Osteoblast (primary cell): ENCODE measurements around the gene ULK4. TPM values are rescaled to one million over a fixed set of nuclear protein-coding genes. Genes with fewer than 3 reads are reported as not detected.

Experiments
- DNase-seq: peaks from one replicate; pipeline ENCODE4 v3.0.0; 2011; ENCODE audit warnings: low spot score, mixed read lengths; ENCODE audit not compliant: insufficient read length; ENCODE audit errors: missing footprints
- H2AFZ ChIP-seq: 2 replicates; pipeline ENCODE4 v1.6.0; 2011; ENCODE audit warnings: mild to moderate bottlenecking, low read length
- H3K27ac ChIP-seq: 2 replicates; pipeline ENCODE4 v1.5.1; 2011; ENCODE audit warnings: mild to moderate bottlenecking, low read depth, low read length, moderate library complexity
- H3K27me3 ChIP-seq: 2 replicates; pipeline ENCODE4 v1.6.0; 2012; ENCODE audit warnings: mild to moderate bottlenecking, control low read depth, inconsistent platforms, low read length, moderate library complexity; ENCODE audit not compliant: insufficient read depth
- H3K36me3 ChIP-seq: 2 replicates; pipeline ENCODE4 v1.5.1; 2011; ENCODE audit warnings: mild to moderate bottlenecking, low read length, control low read depth, moderate library complexity; ENCODE audit not compliant: insufficient read depth
- H3K4me1 ChIP-seq: 2 replicates; pipeline ENCODE4 v1.5.1; 2011; ENCODE audit warnings: mild to moderate bottlenecking, low read length, control low read depth, moderate library complexity; ENCODE audit not compliant: insufficient read depth
- H3K4me2 ChIP-seq: 2 replicates; pipeline ENCODE4 v1.6.0; 2011; ENCODE audit warnings: mild to moderate bottlenecking, low read length; ENCODE audit not compliant: insufficient read depth
- H3K4me3 ChIP-seq: fragments of 200-600 bp; sonication (generic); 3 replicates; pipeline ENCODE4 v1.5.1; 2012; ENCODE audit warnings: mild to moderate bottlenecking, low read length, inconsistent platforms; ENCODE audit not compliant: insufficient read depth
- H3K79me2 ChIP-seq: 2 replicates; pipeline ENCODE4 v1.6.0; 2012; ENCODE audit warnings: mild to moderate bottlenecking, low read length, control low read depth, inconsistent platforms; ENCODE audit not compliant: insufficient read depth
- H3K9me3 ChIP-seq: 2 replicates; pipeline ENCODE4 v1.5.1; 2011; ENCODE audit warnings: low read depth, low read length, control low read depth
- H4K20me1 ChIP-seq: 2 replicates; pipeline ENCODE4 v1.6.0; 2012; ENCODE audit warnings: mild to moderate bottlenecking, low read length, control low read depth; ENCODE audit not compliant: insufficient read depth
- total RNA-seq: library from RNA; depleted of rRNA; stranded (reverse); fragments of >200 nt; gene quantifications from 2 replicates; pipeline ENCODE4 v1.2.3, GENCODE V29; 2012
- TF ChIP-seq, protein P1 (sequence below): IDR thresholded peaks from 2 replicates; pipeline ENCODE4 v1.5.1; 2011; ENCODE audit warnings: mild to moderate bottlenecking, low read depth, low read length, moderate library complexity; ENCODE audit errors: extremely low read depth

Gene ULK4
- total RNA-seq, 1 donor: 20.6 TPM

DNA sequence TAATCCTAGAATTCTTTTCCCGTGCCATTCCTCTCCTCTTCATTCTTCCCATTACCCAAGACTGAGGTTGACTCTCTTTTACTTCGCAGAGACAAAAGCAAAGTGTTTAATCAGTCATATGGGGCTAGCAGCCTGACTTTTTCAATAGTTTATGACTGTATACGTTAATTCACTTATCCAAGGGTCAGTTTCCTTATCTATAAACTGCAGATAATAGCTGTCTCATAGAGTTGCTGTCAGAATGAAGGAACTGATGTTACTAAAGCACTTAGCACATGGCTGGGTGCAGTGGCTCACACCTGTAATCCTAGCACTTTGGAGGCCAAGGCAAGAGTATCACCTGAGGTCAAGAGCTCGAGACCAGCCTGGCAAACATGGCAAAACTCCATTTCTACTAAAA lies 43.5 kb upstream of the ULK4 start:
- no peaks in the 10 kb centered on the region for H4K20me1 ChIP-seq
- TF ChIP-seq, protein P1, sequence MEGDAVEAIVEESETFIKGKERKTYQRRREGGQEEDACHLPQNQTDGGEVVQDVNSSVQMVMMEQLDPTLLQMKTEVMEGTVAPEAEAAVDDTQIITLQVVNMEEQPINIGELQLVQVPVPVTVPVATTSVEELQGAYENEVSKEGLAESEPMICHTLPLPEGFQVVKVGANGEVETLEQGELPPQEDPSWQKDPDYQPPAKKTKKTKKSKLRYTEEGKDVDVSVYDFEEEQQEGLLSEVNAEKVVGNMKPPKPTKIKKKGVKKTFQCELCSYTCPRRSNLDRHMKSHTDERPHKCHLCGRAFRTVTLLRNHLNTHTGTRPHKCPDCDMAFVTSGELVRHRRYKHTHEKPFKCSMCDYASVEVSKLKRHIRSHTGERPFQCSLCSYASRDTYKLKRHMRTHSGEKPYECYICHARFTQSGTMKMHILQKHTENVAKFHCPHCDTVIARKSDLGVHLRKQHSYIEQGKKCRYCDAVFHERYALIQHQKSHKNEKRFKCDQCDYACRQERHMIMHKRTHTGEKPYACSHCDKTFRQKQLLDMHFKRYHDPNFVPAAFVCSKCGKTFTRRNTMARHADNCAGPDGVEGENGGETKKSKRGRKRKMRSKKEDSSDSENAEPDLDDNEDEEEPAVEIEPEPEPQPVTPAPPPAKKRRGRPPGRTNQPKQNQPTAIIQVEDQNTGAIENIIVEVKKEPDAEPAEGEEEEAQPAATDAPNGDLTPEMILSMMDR: no peak
- H3K79me2 ChIP-seq: no peaks in the 10 kb centered on the region
- DNase-seq: no peak
- H3K4me2 ChIP-seq: no peak overlapping the region
- no peaks in the 10 kb centered on the region for H3K27me3 ChIP-seq
- H3K4me3 ChIP-seq: no peak overlapping the region
- H3K4me1 ChIP-seq: no peaks in the 10 kb centered on the region
- no peak overlapping the region for H3K27ac ChIP-seq
- H3K36me3 ChIP-seq: no peaks in the 10 kb centered on the region
- H3K9me3 ChIP-seq: peaks cover 3% of the 10 kb centered on the region
- no peak overlapping the region for H2AFZ ChIP-seq

DNA sequence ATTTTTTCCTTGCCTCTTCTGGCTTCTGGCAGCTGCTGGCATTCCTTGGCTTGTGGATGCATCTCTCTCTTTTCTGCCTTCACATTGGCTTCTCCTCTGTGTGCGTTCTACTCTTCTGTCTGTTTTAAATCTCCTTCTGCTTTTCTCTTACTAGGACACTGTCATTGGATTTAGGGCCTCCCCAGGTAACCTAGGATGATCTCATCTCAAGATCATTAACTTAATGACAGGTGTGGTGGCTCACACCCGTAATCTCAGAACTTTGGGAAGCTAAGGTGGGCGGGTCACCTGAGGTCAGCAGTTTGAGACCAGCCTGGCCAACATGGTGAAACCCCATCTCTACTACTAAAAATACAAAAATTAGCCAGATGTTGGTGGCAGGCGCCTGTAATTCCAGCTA lies 40.9 kb upstream of the ULK4 start:
- Histone ChIP-seq H3K4me1 (no peaks in the 10 kb centered on the region), H4K20me1 (no peaks in the 10 kb centered on the region), H3K79me2 (no peaks in the 10 kb centered on the region), H2AFZ (no peak overlapping the region), H3K36me3 (no peaks in the 10 kb centered on the region), H3K27me3 (no peaks in the 10 kb centered on the region), H3K4me3 (no peak overlapping the region), H3K4me2 (no peak overlapping the region), H3K9me3 (peaks cover 3% of the 10 kb centered on the region), H3K27ac (no peak overlapping the region)
- TF ChIP-seq, protein P1: no peak
- DNase-seq: no peak

DNA sequence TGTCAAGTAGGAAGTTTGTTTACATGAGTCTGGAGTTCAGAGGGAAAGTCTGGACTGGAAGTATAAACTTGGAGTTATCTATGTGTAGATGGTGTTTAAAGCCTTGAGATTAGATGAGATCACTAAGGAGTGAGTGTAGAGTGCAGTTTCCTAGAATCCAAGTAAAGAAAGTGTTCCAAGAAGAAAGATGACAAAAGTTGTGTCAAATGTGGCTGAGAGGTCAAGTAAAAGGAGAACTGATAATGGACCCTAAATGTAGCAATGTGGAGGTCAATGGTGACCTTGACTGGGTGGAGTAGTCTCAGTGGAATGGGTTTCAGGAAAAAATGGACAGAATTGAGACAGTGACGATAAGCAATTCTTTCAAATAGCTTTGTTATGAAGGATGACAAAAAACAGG lies 39.9 kb upstream of the ULK4 start:
- no peaks in the 10 kb centered on the region for H3K36me3 ChIP-seq
- no peak overlapping the region for H3K27ac ChIP-seq
- no peaks in the 10 kb centered on the region for H4K20me1 ChIP-seq
- no peak overlapping the region for H3K4me3 ChIP-seq
- no peaks in the 10 kb centered on the region for H3K79me2 ChIP-seq
- H3K4me2 ChIP-seq: no peak overlapping the region
- no peaks in the 10 kb centered on the region for H3K27me3 ChIP-seq
- H2AFZ ChIP-seq: no peak overlapping the region
- DNase-seq: no peak
- H3K4me1 ChIP-seq: no peaks in the 10 kb centered on the region
- H3K9me3 ChIP-seq: peaks cover 3% of the 10 kb centered on the region
- TF ChIP-seq, protein P1: no peak

DNA sequence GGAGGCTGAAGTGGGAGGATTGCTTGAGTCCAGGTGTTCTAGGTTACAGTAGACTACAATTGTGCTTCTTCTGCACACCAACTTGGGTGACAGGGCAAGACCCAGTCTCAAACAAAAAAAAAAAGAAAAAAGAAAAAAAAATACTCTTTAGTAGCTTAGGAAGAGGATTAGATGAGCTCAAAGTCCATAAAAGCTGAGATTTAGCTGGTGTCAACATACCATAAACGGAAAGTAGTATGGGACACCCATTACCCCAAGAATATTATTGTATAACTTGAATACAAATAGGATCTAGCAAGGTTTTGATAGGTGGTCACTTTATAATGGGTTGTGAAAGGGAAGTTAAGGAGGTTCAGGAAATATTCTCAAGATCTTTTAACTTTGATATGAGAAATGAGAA lies 38.0 kb upstream of the ULK4 start:
- Histone ChIP-seq H3K9me3 (peaks cover 3% of the 10 kb centered on the region), H3K27ac (no peak overlapping the region), H3K4me3 (no peak overlapping the region), H2AFZ (no peak overlapping the region), H3K36me3 (no peaks in the 10 kb centered on the region), H4K20me1 (no peaks in the 10 kb centered on the region), H3K27me3 (no peaks in the 10 kb centered on the region), H3K79me2 (no peaks in the 10 kb centered on the region), H3K4me1 (no peaks in the 10 kb centered on the region), H3K4me2 (no peak overlapping the region)
- TF ChIP-seq, protein P1: no peak
- DNase-seq: no peak
